ENCODE data around the gene CACNA1B.

The CACNA1B gene

GRCh38 chr9:138099803-138100598 lies 222.4 kb downstream of the CACNA1B start:
- H3K4me3 ChIP-seq (replicated peaks; ENCODE audit: low read depth, low read length) = no peak overlapping the region
- no peak for TF ChIP-seq CTCF (IDR thresholded peaks at IDR 0.05; ENCODE audit: low read depth, low read length, missing control alignments)
- no peak for DNase-seq (ENCODE audit: extremely low read depth, low read depth)

DNA sequence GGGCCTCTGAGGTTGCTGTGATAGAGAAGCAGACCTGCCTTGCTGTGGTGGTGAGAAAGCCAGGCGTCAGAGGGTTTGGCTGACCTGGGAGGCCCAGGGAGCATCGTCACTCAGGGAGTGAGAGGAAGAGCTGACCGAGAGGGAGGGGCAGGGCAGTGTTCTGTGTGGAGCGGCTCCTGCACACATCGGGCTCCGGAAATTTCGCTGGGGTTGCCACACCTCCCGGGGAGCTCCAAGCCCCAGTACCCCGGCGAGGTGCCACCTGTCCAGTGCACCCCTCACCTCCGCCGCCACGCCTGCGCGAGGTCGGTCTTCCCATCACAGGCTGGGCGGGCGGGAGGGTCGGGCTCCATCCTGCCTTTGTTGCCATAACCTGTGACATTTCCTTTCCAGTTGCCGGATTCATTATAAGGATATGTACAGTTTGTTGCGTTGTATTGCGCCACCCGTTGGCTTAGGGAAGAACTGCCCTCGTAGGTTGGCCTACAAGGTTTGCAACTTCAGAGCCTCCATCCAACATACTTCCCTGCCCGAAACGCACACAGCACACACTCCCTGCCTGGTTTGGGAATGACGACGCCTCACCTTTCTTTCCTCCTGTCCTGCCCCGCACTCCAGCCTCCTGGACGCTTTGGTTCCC lies 223.2 kb downstream of the CACNA1B start:
- no peak for TF ChIP-seq CTCF (IDR thresholded peaks at IDR 0.05; ENCODE audit: low read depth, low read length, missing control alignments)
- no peak for DNase-seq (ENCODE audit: extremely low read depth, low read depth)
- no peak overlapping the region for H3K4me3 ChIP-seq (replicated peaks; ENCODE audit: low read depth, low read length)

DNA sequence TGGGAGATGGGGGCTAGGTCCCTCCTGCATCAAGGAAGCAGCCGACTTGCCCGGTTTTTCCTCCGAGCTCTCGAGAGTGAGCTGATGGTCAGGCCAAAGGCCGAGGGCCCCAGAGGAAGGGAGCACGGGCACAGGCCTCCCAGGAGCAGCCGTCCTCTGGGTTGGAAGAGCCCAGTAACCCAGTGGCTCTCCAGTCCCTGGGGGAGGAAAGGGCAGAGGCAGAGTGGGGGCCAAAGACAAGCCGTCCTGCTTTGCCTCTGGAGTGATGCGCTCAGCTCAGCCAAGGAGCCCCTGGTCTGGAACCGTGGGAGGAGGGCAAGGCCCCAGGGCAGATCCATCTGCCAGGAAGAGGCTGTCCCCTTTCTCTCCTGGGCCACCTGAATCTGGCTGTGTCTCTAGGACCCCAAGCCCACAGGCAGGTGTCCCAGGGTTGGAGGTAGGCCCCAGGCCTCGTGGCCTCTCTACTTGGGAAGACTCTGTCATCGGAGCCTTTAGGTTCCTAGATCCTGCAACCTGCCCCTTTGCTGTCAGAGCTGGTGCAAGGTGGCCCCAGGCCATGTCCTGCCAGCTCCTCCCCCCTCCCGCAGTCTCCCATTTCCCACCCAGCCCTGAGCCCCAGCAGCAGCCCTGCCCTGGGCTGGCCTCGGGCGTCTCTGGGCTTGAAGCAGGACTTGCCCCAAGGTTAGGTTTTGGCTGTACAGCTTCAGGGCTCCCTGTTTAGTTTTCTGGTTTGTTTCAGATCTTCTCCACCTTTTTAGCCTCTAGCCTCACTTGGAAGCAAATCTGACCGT lies 224.1 kb downstream of the CACNA1B start:
- no peak overlapping the region for H3K4me3 ChIP-seq (replicated peaks; ENCODE audit: low read depth, low read length)
- no peak for DNase-seq (ENCODE audit: extremely low read depth, low read depth)
- TF ChIP-seq CTCF (IDR thresholded peaks at IDR 0.05; ENCODE audit: low read depth, low read length, missing control alignments) = no peak

GRCh38 chr9:138102246-138103051 lies 224.9 kb downstream of the CACNA1B start:
- no peak for TF ChIP-seq CTCF (IDR thresholded peaks at IDR 0.05; ENCODE audit: low read depth, low read length, missing control alignments)
- H3K4me3 ChIP-seq (replicated peaks; ENCODE audit: low read depth, low read length) = no peak overlapping the region
- DNase-seq (ENCODE audit: extremely low read depth, low read depth) = no peak

- DNase-seq (ENCODE audit: extremely low read depth, low read depth) = no peak
- H3K4me3 ChIP-seq (replicated peaks; ENCODE audit: low read depth, low read length) = no peak overlapping the region
- TF ChIP-seq CTCF (IDR thresholded peaks at IDR 0.05; ENCODE audit: low read depth, low read length, missing control alignments) = no peak
These were observed 225.7 kb downstream of the CACNA1B start for GRCh38 chr9:138103111-138103848.

- DNase-seq (ENCODE audit: extremely low read depth, low read depth) = no peak
These were observed 226.2 kb downstream of the CACNA1B start for GRCh38 chr9:138103849-138104206.

More at GRCh38 chr9:138103849-138104206, 226.2 kb downstream of the CACNA1B start:
- TF ChIP-seq CTCF (IDR thresholded peaks at IDR 0.05; ENCODE audit: low read depth, low read length, missing control alignments) = no peak
- no peak overlapping the region for H3K4me3 ChIP-seq (replicated peaks; ENCODE audit: low read depth, low read length)
